Endothelial cell of umbilical vein (primary cell): ENCODE measurements around the gene TMEM114.

Experiments
- CTCF ChIP-seq, 2 donors: IDR thresholded peaks; 1 replicate in 1 of 2; 2 replicates in 1 of 2; pipeline ENCODE4 v1.5.1; 2011; ENCODE audit warnings: low read length in 2 of 2, mild to moderate bottlenecking in 2 of 2, moderate library complexity in 2 of 2, control low read depth in 1 of 2, inconsistent platforms in 1 of 2, low read depth in 1 of 2; ENCODE audit not compliant: insufficient read depth in 1 of 2; ENCODE audit errors: extremely low read depth in 1 of 2
- EZH2 ChIP-seq: IDR thresholded peaks from 2 replicates; pipeline ENCODE4 v1.6.1; 2012; ENCODE audit warnings: borderline replicate concordance, low read depth, mild to moderate bottlenecking, moderate library complexity, low read length, inconsistent platforms; ENCODE audit not compliant: severe bottlenecking
- FOS ChIP-seq: IDR thresholded peaks from 2 replicates; pipeline ENCODE4 v1.6.1; 2011; ENCODE audit warnings: mild to moderate bottlenecking, low read length, moderate library complexity, borderline replicate concordance; ENCODE audit not compliant: insufficient read depth
- GATA2 ChIP-seq: IDR thresholded peaks from 2 replicates; pipeline ENCODE4 v1.7.0; 2011; ENCODE audit warnings: low read depth, mild to moderate bottlenecking, moderate library complexity, mixed read lengths, low read length; ENCODE audit not compliant: insufficient read length, insufficient read depth
- JUN ChIP-seq: IDR thresholded peaks from 2 replicates; pipeline ENCODE4 v1.6.1; 2011; ENCODE audit warnings: borderline replicate concordance, low read depth; ENCODE audit not compliant: insufficient read length, insufficient read depth
- MAX ChIP-seq: IDR thresholded peaks from 2 replicates; pipeline ENCODE4 v1.6.1; 2011; ENCODE audit not compliant: insufficient read depth, insufficient read length
- MYC ChIP-seq: IDR thresholded peaks from one replicate; pipeline ENCODE4 v1.6.1; 2011; ENCODE audit warnings: mild to moderate bottlenecking, low read depth, low read length
- POLR2A ChIP-seq: IDR thresholded peaks from 2 replicates; pipeline ENCODE4 v1.6.1; 2012; ENCODE audit warnings: low read depth, mild to moderate bottlenecking, control low read depth, low read length
- POLR2AphosphoS5 ChIP-seq: IDR thresholded peaks from 2 replicates; pipeline ENCODE4 v1.6.1; 2012; ENCODE audit warnings: low read depth, mild to moderate bottlenecking, control low read depth, low read length, moderate library complexity; ENCODE audit not compliant: insufficient read depth

GRCh38 chr16:8551388-8552332, 38.7 kb downstream of the TMEM114 start:
- TF ChIP-seq CTCF (IDR thresholded peaks at IDR 0.05; ENCODE audit: extremely low read depth in 1 of 2, insufficient read depth in 1 of 2, low read depth in 1 of 2, low read length in 2 of 2) (no peak), POLR2A (no peak), POLR2AphosphoS5 (no peak), JUN (no peak), FOS (no peak), MYC (no peak), EZH2 (no peak), MAX (no peak), GATA2 (no peak)
